GM18511 (cell line): ENCODE data around the gene CENPQ.

ENCODE experiments used
- ATAC-seq: cut with Tn5 transposase; IDR thresholded peaks from one replicate; pipeline ENCODE4 v1.9.1; 2021; ENCODE audit warnings: mild to moderate bottlenecking, moderate library complexity; ENCODE audit not compliant: unreplicated experiment

The CENPQ gene

GRCh38 chr6:49504666-49505065, 41.5 kb downstream of the CENPQ start:
- no peak for ATAC-seq

DNA sequence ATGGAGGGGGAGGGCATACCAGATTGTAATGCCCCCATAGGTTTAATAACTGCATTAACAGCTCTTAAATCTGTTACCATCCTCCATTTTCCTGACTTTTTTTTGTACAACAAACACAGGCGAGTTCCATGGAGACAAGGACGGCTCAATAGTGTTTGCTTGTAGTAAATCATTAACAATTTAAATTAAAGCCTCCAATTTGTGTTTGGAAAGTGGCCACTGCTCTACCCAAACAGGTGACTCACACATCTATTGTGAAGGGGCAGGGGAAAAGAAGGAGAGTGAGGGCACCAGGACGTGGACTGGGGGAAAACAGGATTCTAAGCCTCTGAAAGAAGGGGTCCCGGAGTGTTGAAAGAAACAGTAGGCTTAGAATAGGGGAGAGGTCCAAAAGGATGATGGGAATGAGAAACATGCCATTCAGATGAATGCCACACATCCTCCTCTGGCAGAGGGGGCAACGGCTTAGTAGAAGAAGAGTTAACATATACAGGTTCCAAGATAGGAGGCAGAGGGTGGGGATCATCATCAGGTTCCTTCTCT, 43.5 kb downstream of the CENPQ start:
- ATAC-seq, result no peak

- ATAC-seq, result no peak
Measured at GRCh38 chr6:49509342-49509741, 46.2 kb downstream of the CENPQ start.

DNA sequence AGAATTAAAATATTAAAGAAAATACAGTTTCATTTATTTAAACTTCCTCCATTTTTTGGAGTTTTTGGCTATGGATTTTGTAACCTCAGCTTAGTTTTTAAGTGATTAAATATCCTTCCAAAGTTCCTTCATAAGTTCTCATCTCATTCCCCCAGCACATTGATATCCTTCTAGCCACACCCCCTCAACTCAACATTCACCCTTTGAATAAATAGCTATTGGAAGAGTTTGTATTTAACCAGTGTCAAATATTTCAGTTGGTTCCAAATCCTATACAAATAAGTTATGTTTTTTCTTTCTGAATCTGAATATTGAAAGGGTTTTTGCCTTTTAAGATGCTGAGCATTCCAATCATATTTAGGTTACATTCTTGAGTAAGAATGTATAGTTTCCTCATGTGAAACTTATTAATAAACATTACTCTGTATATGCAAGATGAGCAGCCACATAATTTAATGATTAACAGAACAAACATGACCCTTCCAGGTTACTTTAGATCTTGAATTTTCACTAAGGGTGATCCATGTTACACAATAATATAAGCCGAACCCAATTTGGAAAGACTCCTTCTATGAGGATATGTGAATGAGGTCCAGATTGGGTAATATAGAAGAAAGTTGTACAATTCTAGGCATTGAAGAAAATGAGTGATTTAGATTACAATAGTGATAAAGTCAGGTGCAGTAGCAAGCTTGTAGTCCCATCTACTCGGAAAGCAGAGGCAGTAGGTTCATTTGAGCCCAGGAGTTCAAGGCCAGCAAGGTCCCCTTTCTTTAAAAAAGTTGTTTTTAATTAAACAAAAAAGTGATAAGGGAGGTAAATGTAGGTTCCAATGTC, 50.2 kb downstream of the CENPQ start:
- no peak for ATAC-seq

- no peak for ATAC-seq
Measured at GRCh38 chr6:49514571-49515484, 51.7 kb downstream of the CENPQ start.

- no peak for ATAC-seq
Measured at GRCh38 chr6:49515485-49516146, 52.4 kb downstream of the CENPQ start.

DNA sequence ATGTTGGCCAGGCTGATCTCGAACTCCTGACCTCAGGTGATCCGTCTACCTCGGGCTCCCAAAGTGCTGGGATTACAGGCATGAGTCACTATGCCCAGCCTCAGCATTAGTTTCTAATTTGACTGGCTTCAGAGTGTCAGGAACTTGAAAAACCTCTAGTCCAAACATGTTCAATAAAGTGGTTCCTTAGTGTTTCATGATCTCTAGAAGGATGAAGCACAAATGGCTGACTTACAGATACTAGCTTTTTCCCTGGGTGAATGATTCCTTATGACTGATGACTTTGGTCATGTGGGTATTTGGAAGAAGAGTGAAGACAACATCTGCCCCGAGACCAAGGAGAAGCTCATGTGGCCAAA, 53.0 kb downstream of the CENPQ start:
- no peak for ATAC-seq

DNA sequence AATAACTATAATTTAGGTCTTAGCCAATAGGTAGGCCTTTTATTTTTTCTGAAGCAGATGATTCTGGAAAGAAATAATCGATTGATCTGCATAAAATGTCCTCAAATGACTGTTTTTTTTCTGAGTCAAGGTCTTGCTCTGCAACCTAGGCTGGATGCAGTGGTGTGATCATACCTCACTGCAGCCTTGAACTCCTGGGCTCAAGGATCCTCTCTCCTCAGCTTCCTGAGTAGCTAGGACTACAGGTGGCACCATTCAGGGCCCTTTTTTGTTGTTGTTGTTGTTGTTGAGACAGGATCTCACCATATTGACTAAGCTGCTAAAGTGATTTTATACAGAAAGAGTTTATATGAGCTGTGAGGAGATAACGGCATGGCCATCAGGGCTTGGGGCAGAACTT, 54.7 kb downstream of the CENPQ start:
- ATAC-seq, result no peak

DNA sequence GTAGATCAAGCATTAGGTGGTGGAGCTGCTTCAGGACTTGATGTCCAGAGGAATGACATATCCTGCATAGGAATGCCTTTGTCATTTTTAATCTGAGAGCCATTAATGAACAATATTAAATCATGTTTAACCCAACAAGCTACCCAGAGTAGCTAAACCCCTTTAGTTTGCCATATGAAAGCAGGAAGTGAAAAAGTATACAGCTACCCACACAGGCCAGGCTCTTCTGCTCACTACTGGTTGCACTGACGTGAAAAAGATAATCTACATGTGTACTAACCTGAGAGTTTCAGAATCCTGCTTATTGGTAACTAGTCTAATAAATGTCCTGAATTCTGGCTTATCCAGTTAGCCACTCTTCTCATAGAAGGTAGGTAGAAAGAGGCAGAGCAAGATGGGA, 56.5 kb downstream of the CENPQ start:
- peak; percentile 91 for ATAC-seq

- ATAC-seq, result no peak
Measured at GRCh38 chr6:49522710-49523593, 59.8 kb downstream of the CENPQ start.

DNA sequence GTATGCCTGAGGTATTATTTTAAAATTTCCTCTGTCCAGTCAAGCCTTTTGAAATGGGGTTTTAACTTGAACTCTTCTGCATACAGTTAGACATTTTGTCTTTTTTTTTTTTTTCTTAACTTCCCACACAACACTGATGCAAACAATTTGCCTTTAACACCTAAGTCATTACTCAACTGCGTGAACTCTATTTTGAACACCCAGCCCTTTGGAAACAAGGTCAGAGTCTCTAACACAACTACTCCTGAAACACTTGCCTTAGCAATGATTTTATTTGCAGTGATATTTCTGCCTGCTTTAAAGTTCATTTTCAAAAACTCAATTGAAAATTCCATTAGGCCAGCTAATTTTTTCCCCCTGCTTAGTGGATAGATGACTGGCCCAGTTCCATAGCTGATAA, 60.7 kb downstream of the CENPQ start:
- no peak for ATAC-seq

- no peak for ATAC-seq
Measured at GRCh38 chr6:49524541-49524940, 61.4 kb downstream of the CENPQ start.

- no peak for ATAC-seq
Measured at GRCh38 chr6:49526598-49526997, 63.4 kb downstream of the CENPQ start.

DNA sequence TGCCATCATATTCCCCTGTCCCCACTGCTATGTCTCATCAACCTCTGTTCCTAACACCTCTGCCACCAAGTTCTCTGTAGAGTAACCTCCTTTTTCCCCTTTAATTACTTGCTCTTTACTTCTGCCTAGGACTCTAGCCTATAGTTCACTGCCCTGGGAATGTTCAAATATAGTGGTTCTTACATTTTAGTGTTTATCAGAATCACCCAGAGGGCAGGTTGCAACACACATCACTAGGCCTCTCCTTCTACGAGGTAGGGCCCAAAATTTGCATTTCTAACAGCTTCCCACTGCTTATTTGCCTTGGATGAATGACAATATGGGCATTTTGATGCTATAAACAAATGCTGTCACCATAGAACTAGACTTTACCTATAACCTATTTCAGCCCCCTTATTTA, 64.2 kb downstream of the CENPQ start:
- no peak for ATAC-seq

DNA sequence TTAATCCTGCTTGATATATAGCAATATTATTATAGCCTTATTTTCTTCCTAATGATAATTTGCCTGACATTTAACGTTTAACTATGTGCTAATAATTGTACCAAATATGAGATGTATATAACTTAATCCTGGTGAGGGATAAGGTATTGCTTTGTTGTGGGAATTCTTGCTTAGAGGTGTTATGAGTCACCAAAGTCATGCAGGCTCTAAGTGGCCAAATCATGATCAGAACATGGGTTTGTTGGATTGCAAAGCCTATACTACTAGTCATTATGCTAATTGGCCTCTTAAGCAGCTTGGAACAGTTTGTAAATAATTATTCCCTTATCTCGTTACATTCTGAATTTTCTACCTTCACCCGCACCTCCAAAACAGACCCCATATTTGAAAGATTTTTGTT, 65.4 kb downstream of the CENPQ start:
- ATAC-seq, result no peak

DNA sequence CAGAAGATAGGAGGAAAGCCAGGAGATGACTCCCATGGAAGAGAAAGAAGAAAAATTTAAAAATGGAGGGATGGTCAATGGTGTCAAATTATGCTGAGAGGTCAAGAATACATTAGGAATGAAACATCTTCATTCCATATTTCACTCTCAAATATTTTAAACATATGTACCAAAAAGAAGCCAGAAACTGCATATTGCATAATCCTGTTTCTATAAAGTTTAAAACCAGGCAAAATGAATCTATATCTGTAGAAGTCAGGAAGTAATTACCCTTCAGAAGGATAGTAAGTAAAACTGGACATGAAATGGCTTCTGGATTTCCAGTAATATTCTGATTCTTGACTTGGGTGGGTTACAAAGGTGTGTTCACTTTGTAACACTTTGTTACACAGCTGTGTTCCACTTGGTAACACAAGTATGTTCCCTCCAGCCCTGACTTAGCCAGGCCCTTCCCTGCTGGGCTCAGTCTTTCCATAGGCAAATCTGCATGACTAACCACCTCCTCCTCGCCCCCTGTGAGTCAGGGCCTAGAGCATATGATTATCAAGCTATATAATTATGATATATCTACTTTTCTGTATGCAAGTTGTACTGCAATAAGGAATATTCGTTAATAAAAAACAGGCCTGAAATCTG, 67.1 kb downstream of the CENPQ start:
- no peak for ATAC-seq

- peak; percentile 96 for ATAC-seq
Measured at GRCh38 chr6:49531774-49532569, 68.8 kb downstream of the CENPQ start.

DNA sequence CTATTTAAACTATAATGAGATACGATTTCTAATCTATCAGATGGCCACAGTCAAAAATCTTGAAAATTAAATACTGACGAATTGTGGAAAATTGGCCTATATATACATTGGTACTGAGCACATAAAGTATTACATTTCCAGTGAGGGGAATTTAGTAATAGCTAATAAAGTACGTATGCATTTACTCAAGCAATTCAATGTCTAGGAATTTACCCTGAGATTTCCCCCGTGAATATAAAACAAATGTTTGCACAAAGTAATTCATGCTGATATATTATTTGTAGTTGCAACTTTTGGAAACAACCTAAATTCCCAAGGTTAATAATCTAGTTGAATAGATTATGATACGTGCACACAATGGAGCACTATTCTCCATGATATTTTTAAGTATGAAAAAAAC, 72.6 kb downstream of the CENPQ start:
- ATAC-seq, result no peak

- ATAC-seq, result no peak
Measured at GRCh38 chr6:49539102-49539501, 75.9 kb downstream of the CENPQ start.
